Liver (tissue), 9 donors: ENCODE results near the gene ASZ1. TPM values are rescaled to one million over a fixed set of nuclear protein-coding genes. Genes with fewer than 3 reads are reported as not detected.

Experiments
- DNase-seq: peaks from one replicate; pipeline ENCODE4 v3.0.0-alpha.2; 2017; ENCODE audit warnings: low spot score
- H3K27ac ChIP-seq, 2 donors: one replicate each; pipeline ENCODE4 v1.7.0; 2013; ENCODE audit warnings: inconsistent platforms in 2 of 2, low read length in 2 of 2, control low read depth in 1 of 2, low read depth in 1 of 2, mild to moderate bottlenecking in 1 of 2
- H3K27me3 ChIP-seq, 4 donors: one replicate each; pipeline versions ENCODE4 v1.6.1 to v1.7.0; 2013; ENCODE audit warnings: low read length in 3 of 4, inconsistent platforms in 1 of 4, mild to moderate bottlenecking in 1 of 4, moderate library complexity in 1 of 4; ENCODE audit not compliant: control insufficient read depth in 4 of 4, insufficient read depth in 4 of 4
- H3K36me3 ChIP-seq, 4 donors: one replicate each; pipeline versions ENCODE4 v1.6.1 to v1.7.0; 2013; ENCODE audit warnings: low read length in 3 of 4, mild to moderate bottlenecking in 3 of 4, low read depth in 1 of 4, moderate library complexity in 1 of 4; ENCODE audit not compliant: control insufficient read depth in 4 of 4, insufficient read depth in 3 of 4
- H3K4me1 ChIP-seq, 4 donors: one replicate each; pipeline versions ENCODE4 v1.6.1 to v1.7.0; 2013; ENCODE audit warnings: low read length in 3 of 4, mild to moderate bottlenecking in 3 of 4, moderate library complexity in 1 of 4; ENCODE audit not compliant: control insufficient read depth in 4 of 4, insufficient read depth in 4 of 4
- H3K4me3 ChIP-seq, 3 donors: one replicate each; pipeline versions ENCODE4 v1.6.1 to v1.7.0; 2013; ENCODE audit warnings: low read length in 3 of 3, control low read depth in 1 of 3, low read depth in 1 of 3, mild to moderate bottlenecking in 1 of 3
- H3K9ac ChIP-seq, 2 donors: one replicate each; pipeline ENCODE4 v1.7.0; 2013; ENCODE audit warnings: low read length in 2 of 2, mild to moderate bottlenecking in 2 of 2, moderate library complexity in 2 of 2, control low read depth in 1 of 2, low read depth in 1 of 2
- H3K9me3 ChIP-seq, 4 donors: one replicate each; pipeline versions ENCODE4 v1.6.1 to v1.7.0; 2013; ENCODE audit warnings: low read length in 3 of 4; ENCODE audit not compliant: control insufficient read depth in 4 of 4
- EGR1 ChIP-seq, 2 donors: IDR thresholded peaks; 2 replicates each; pipeline ENCODE4 v1.6.1; 2016 to 2018; ENCODE audit warnings: antibody characterized with exemption in 2 of 2, low read depth in 2 of 2
- FOXA1 ChIP-seq: IDR thresholded peaks from 2 replicates; pipeline ENCODE4 v1.6.1; 2016; ENCODE audit warnings: antibody characterized with exemption
- FOXA2 ChIP-seq: IDR thresholded peaks from 2 replicates; pipeline ENCODE4 v1.6.1; 2016; ENCODE audit warnings: antibody characterized with exemption
- GABPA ChIP-seq, 2 donors: IDR thresholded peaks in 1 of 2; conservative IDR thresholded peaks in 1 of 2; 2 replicates each; pipeline ENCODE4 v1.6.1; 2016; ENCODE audit warnings: antibody characterized with exemption in 2 of 2, mild to moderate bottlenecking in 1 of 2, moderate library complexity in 1 of 2
- HNF4A ChIP-seq, 2 donors: conservative IDR thresholded peaks; 2 replicates each; pipeline ENCODE4 v1.6.1; 2016; ENCODE audit warnings: antibody characterized with exemption in 2 of 2, mild to moderate bottlenecking in 2 of 2
- HNF4G ChIP-seq: IDR thresholded peaks from 2 replicates; pipeline ENCODE4 v1.6.1; 2016; ENCODE audit warnings: antibody characterized with exemption
- JUND ChIP-seq, 2 donors: IDR thresholded peaks; 2 replicates each; pipeline ENCODE4 v1.6.1; 2016; ENCODE audit warnings: antibody characterized with exemption in 2 of 2
- NR2F2 ChIP-seq: IDR thresholded peaks from 2 replicates; pipeline ENCODE4 v1.6.1; 2016; ENCODE audit warnings: antibody characterized with exemption
- RAD21 ChIP-seq, 2 donors: IDR thresholded peaks; 2 replicates each; pipeline ENCODE4 v1.6.1; 2016; ENCODE audit warnings: antibody characterized with exemption in 2 of 2, mild to moderate bottlenecking in 2 of 2
- SP1 ChIP-seq: IDR thresholded peaks from 2 replicates; pipeline ENCODE4 v1.6.1; 2018; ENCODE audit warnings: antibody characterized with exemption, mild to moderate bottlenecking
- TAF1 ChIP-seq: conservative IDR thresholded peaks from 2 replicates; pipeline ENCODE4 v1.6.1; 2016; ENCODE audit warnings: antibody characterized with exemption, mild to moderate bottlenecking
- WGBS: extraction: QIAGEN DNeasy Blood & Tissue Kit; methylation state at CpG from one replicate; pipeline ENCODE4 v1.1.7; 2013; 5-methylcytosine and 5-hydroxymethylcytosine counted together
- polyA plus RNA-seq, 2 donors: library from polyadenylated mRNA; stranded (reverse) in 1 of 2; unstranded in 1 of 2; fragments of 200-250 nt in 1 of 2; fragments of >200 nt in 1 of 2; fragmentation: Nextera tagmentation in 1 of 2; extraction: Ambion mirVana in 1 of 2; gene quantifications; one replicate each; pipeline versions ENCODE4 v1.2.1 to v1.2.3, GENCODE V29; 2013 to 2015
- total RNA-seq, 2 donors: library from RNA; depleted of rRNA; stranded (reverse); fragments of >200 nt; gene quantifications; one replicate each; pipeline ENCODE4 v1.2.3, GENCODE V29; 2014
- TF ChIP-seq, protein P1 (sequence below): IDR thresholded peaks from 2 replicates; pipeline ENCODE4 v1.6.1; 2016; ENCODE audit warnings: antibody characterized with exemption, mild to moderate bottlenecking
- TF ChIP-seq, protein P2 (sequence below): IDR thresholded peaks from 2 replicates; pipeline ENCODE4 v1.6.1; 2016; ENCODE audit warnings: antibody characterized with exemption
- donor health status: healthy.
- donor health status: healthy.
- donor health status: healthy.
- donor health status: healthy.
- donor health status: healthy.

ASZ1 gene
- total and polyA plus RNA-seq, 4 donors, result 0.08 TPM; not detected in 3

GRCh38 chr7:117323305-117323850 lies 103.9 kb downstream of the ASZ1 start:
- no peaks in the 10 kb centered on the region for H3K36me3 ChIP-seq
- WGBS, result 2% methylated on average over 25 of the region's 25 CpGs
- peaks cover 0 to 12% (median 6%) of the 10 kb centered on the region in 4 donors for H3K27me3 ChIP-seq
- H3K4me1 ChIP-seq, result peaks cover 11 to 24% (median 21%) of the 10 kb centered on the region in 4 donors
- H3K4me3 ChIP-seq, result peak overlapping the region in 2 of 3 donors; percentile 7 to 42
- TF ChIP-seq TAF1 (no peak), HNF4G (no peak), RAD21 (IDR thresholded peaks at IDR 0.05) (no peak), HNF4A (conservative IDR thresholded peaks at IDR 0.05) (no peak)
- no peak for DNase-seq
- H3K9me3 ChIP-seq, result no peaks in the 10 kb centered on the region
- H3K9ac ChIP-seq, result no peak overlapping the region
- H3K27ac ChIP-seq, result no peak overlapping the region

DNA sequence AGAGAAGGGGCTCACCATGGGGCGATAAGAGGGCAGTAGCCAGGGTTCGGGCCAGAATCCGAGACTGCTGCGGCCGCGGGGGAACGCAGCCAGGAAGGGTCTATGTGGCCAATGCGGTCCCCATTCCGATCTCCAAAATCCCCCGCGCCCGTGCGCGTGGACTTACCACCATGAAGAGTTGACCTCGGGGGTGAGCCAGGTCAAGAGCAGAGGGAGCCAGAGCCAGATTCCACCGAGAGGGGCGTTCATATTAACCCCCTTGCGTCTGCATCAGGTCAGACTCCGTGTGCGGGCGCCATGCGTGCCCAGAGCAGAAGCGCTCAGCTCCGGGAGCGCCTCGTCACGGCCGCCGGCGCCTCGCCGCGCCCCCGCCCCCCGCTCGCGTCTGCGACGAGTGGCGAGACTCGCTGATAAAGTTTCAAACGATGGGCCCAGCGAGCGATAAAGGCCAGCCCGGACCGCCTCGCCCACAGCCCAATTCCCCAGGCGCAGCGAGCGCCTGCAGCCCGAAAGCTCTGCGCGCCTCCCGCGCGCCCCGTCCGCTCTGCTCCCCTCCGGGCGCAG lies 104.5 kb downstream of the ASZ1 start, which contains the start of gene WNT2:
WNT2 (minus strand) TSS at position 318 of the 564 bp plus-strand sequence; CDS start at position 249, 69 bp downstream.
- Histone ChIP-seq H3K9ac (no peak within 1 kb of the TSS), H3K27me3 (peaks cover 0 to 12% (median 6%) of the 10 kb centered on the region in 4 donors), H3K27ac (no peak within 1 kb of the TSS), H3K9me3 (no peaks in the 10 kb centered on the region), H3K4me3 (peak within 1 kb of the TSS in 2 of 3 donors; percentile 7 to 42), H3K36me3 (no peaks in the 10 kb centered on the region), H3K4me1 (peaks cover 11 to 24% (median 21%) of the 10 kb centered on the region in 4 donors)
- no peak for TF ChIP-seq JUND (IDR thresholded peaks at IDR 0.05)
- no peak for TF ChIP-seq EGR1 (IDR thresholded peaks at IDR 0.05; ENCODE audit: low read depth in 2 of 2)
- no peak for TF ChIP-seq NR2F2
- TF ChIP-seq SP1, result no peak
- no peak for TF ChIP-seq FOXA1
- TF ChIP-seq, protein P1, sequence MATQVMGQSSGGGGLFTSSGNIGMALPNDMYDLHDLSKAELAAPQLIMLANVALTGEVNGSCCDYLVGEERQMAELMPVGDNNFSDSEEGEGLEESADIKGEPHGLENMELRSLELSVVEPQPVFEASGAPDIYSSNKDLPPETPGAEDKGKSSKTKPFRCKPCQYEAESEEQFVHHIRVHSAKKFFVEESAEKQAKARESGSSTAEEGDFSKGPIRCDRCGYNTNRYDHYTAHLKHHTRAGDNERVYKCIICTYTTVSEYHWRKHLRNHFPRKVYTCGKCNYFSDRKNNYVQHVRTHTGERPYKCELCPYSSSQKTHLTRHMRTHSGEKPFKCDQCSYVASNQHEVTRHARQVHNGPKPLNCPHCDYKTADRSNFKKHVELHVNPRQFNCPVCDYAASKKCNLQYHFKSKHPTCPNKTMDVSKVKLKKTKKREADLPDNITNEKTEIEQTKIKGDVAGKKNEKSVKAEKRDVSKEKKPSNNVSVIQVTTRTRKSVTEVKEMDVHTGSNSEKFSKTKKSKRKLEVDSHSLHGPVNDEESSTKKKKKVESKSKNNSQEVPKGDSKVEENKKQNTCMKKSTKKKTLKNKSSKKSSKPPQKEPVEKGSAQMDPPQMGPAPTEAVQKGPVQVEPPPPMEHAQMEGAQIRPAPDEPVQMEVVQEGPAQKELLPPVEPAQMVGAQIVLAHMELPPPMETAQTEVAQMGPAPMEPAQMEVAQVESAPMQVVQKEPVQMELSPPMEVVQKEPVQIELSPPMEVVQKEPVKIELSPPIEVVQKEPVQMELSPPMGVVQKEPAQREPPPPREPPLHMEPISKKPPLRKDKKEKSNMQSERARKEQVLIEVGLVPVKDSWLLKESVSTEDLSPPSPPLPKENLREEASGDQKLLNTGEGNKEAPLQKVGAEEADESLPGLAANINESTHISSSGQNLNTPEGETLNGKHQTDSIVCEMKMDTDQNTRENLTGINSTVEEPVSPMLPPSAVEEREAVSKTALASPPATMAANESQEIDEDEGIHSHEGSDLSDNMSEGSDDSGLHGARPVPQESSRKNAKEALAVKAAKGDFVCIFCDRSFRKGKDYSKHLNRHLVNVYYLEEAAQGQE, result no peak
- TF ChIP-seq TAF1, result no peak
- TF ChIP-seq GABPA (IDR thresholded peaks at IDR 0.05 in 1 of 2, conservative IDR thresholded peaks at IDR 0.05 in 1 of 2), result no peak
- TF ChIP-seq FOXA2, result no peak
- no peak for TF ChIP-seq RAD21 (IDR thresholded peaks at IDR 0.05)
- TF ChIP-seq HNF4A (conservative IDR thresholded peaks at IDR 0.05), result no peak
- TF ChIP-seq HNF4G, result no peak
- TF ChIP-seq, protein P2, sequence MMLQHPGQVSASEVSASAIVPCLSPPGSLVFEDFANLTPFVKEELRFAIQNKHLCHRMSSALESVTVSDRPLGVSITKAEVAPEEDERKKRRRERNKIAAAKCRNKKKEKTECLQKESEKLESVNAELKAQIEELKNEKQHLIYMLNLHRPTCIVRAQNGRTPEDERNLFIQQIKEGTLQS, result no peak
- 2% methylated on average over 60 of the region's 60 CpGs for WGBS
- DNase-seq, result no peak

- TF ChIP-seq, protein P2, result no peak
- TF ChIP-seq NR2F2 (no peak), SP1 (no peak)
- Histone ChIP-seq H3K27me3 (peaks cover 0 to 12% (median 6%) of the 10 kb centered on the region in 4 donors), H3K4me1 (peaks cover 11 to 24% (median 21%) of the 10 kb centered on the region in 4 donors), H3K9me3 (no peaks in the 10 kb centered on the region), H3K9ac (no peak overlapping the region), H3K4me3 (no peak overlapping the region), H3K27ac (no peak overlapping the region), H3K36me3 (no peaks in the 10 kb centered on the region)
- 83% methylated on average over 10 of the region's 10 CpGs for WGBS
- DNase-seq, result no peak
Observed at GRCh38 chr7:117320523-117320922, 106.8 kb downstream of the ASZ1 start.
